HepG2 (cell line): ENCODE measurements around the gene TMEM269.

Experiments used
- ESRRA ChIP-seq: sonication (generic); formaldehyde crosslinking; IDR thresholded peaks from 2 replicates; pipeline ENCODE4 v1.5.1; 2020; ENCODE audit warnings: mild to moderate bottlenecking, low read depth, missing genetic modification reagents
- GABPA ChIP-seq, 2 experiments: IDR thresholded peaks; 2 replicates each; pipeline ENCODE4 v1.6.1; 2011 to 2016; ENCODE audit warnings: low read depth in 2 of 2, low read length in 1 of 2, missing biosample characterization in 1 of 2, missing genetic modification characterization in 1 of 2
- KLF13 ChIP-seq: sonication (generic); formaldehyde crosslinking; IDR thresholded peaks from 2 replicates; pipeline ENCODE4 v1.4.0; 2020; ENCODE audit warnings: mild to moderate bottlenecking, missing genetic modification reagents
- MEIS1 ChIP-seq: sonication (generic); formaldehyde crosslinking; IDR thresholded peaks from 2 replicates; pipeline ENCODE4 v1.9.0; 2021; ENCODE audit warnings: mild to moderate bottlenecking, missing genetic modification reagents, moderate library complexity, borderline replicate concordance
- ZNF572 ChIP-seq: sonication (generic); formaldehyde crosslinking; IDR thresholded peaks from 2 replicates; pipeline ENCODE4 v1.5.1; 2020; ENCODE audit warnings: mild to moderate bottlenecking, missing genetic modification reagents
- ZNF790 ChIP-seq: sonication (generic); formaldehyde crosslinking; IDR thresholded peaks from 2 replicates; pipeline ENCODE4 v1.8.0; 2022; ENCODE audit warnings: missing genetic modification reagents, mild to moderate bottlenecking, borderline replicate concordance
- ZSCAN30 ChIP-seq: sonication (generic); formaldehyde crosslinking; IDR thresholded peaks from 2 replicates; pipeline ENCODE4 v1.5.0; 2020; ENCODE audit warnings: mild to moderate bottlenecking, missing genetic modification reagents
- TF ChIP-seq, protein P1 (sequence below): sonication (generic); formaldehyde crosslinking; IDR thresholded peaks from 2 replicates; pipeline ENCODE4 v1.4.0; 2020; ENCODE audit warnings: low read depth, missing genetic modification reagents
- TF ChIP-seq, protein P2 (sequence below): sonication (generic); formaldehyde crosslinking; IDR thresholded peaks from 2 replicates; pipeline ENCODE4 v1.5.1; 2020; ENCODE audit warnings: missing genetic modification reagents, mild to moderate bottlenecking, borderline replicate concordance
- TF ChIP-seq, protein P3 (sequence below): sonication (generic); formaldehyde crosslinking; IDR thresholded peaks from 2 replicates; pipeline ENCODE4 v1.5.0; 2020; ENCODE audit warnings: mild to moderate bottlenecking, missing genetic modification reagents, moderate library complexity

DNA sequence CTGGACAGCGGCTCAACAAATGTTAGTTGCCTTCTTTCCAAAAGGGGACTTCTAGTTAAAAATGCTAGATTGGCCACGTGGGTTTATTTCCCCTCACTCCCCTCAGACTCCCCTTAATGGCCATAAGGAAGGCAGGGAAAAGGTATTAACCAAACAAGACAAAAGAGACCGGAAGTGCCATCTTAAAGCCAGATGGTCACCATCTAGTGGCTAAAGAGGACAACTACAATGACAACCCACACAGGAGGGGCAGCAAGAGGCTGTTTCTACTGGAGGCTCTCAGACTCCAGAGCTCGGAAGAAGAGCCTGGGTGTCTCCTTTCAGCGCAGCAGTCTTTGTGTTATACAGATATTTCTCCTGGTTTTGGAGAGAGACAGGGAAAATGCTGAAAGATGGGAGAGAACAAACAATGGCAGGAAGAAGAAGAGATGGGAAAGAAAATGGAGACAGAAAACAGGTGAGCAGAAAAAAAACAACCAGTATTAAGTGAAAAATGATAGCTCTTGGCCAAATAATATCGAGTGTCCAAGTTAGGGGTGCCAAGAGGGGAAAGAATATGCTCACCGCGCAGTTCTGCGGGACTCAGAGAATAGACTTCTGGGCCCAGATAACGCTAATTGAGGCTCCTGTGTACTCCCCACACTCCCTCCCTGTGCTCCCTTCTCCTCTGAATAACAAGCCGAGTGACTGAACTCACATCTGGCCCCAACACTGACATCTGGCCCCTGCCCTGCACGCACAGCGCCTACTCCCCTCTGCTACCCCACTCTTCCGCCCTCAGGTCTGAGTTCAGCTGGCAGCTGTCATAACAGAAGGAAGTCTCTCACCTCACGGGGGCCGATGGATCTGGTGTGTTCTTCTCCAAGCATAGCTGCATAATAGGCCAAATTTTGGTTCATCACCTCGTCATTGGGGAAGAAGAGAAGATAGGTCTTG lies 27.6 kb upstream of the TMEM269 start:
- TF ChIP-seq, protein P1, sequence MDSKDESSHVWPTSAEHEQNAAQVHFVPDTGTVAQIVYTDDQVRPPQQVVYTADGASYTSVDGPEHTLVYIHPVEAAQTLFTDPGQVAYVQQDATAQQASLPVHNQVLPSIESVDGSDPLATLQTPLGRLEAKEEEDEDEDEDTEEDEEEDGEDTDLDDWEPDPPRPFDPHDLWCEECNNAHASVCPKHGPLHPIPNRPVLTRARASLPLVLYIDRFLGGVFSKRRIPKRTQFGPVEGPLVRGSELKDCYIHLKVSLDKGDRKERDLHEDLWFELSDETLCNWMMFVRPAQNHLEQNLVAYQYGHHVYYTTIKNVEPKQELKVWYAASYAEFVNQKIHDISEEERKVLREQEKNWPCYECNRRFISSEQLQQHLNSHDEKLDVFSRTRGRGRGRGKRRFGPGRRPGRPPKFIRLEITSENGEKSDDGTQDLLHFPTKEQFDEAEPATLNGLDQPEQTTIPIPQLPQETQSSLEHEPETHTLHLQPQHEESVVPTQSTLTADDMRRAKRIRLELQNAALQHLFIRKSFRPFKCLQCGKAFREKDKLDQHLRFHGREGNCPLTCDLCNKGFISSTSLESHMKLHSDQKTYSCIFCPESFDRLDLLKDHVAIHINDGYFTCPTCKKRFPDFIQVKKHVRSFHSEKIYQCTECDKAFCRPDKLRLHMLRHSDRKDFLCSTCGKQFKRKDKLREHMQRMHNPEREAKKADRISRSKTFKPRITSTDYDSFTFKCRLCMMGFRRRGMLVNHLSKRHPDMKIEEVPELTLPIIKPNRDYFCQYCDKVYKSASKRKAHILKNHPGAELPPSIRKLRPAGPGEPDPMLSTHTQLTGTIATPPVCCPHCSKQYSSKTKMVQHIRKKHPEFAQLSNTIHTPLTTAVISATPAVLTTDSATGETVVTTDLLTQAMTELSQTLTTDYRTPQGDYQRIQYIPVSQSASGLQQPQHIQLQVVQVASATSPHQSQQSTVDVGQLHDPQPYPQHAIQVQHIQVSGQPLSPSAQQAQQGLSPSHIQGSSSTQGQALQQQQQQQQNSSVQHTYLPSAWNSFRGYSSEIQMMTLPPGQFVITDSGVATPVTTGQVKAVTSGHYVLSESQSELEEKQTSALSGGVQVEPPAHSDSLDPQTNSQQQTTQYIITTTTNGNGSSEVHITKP (CRISPR knock-in tag), result no peak
- TF ChIP-seq MEIS1 (CRISPR knock-in tag) (no peak), ESRRA (CRISPR knock-in tag) (no peak), GABPA (IDR thresholded peaks at IDR 0.05; ENCODE audit: low read depth, low read length) (0 out of 2 replicates have a peak, but pooled peaks have one; percentile 14), GABPA (CRISPR knock-in tag; IDR thresholded peaks at IDR 0.05; ENCODE audit: low read depth) (peak; percentile 85), ZSCAN30 (CRISPR knock-in tag) (no peak), ZNF790 (no peak), ZNF572 (CRISPR knock-in tag) (no peak), KLF13 (CRISPR knock-in tag) (no peak)
- TF ChIP-seq, protein P2, sequence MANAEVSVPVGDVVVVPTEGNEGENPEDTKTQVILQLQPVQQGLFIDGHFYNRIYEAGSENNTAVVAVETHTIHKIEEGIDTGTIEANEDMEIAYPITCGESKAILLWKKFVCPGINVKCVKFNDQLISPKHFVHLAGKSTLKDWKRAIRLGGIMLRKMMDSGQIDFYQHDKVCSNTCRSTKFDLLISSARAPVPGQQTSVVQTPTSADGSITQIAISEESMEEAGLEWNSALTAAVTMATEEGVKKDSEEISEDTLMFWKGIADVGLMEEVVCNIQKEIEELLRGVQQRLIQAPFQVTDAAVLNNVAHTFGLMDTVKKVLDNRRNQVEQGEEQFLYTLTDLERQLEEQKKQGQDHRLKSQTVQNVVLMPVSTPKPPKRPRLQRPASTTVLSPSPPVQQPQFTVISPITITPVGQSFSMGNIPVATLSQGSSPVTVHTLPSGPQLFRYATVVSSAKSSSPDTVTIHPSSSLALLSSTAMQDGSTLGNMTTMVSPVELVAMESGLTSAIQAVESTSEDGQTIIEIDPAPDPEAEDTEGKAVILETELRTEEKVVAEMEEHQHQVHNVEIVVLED (CRISPR knock-in tag), result no peak
- TF ChIP-seq, protein P3, sequence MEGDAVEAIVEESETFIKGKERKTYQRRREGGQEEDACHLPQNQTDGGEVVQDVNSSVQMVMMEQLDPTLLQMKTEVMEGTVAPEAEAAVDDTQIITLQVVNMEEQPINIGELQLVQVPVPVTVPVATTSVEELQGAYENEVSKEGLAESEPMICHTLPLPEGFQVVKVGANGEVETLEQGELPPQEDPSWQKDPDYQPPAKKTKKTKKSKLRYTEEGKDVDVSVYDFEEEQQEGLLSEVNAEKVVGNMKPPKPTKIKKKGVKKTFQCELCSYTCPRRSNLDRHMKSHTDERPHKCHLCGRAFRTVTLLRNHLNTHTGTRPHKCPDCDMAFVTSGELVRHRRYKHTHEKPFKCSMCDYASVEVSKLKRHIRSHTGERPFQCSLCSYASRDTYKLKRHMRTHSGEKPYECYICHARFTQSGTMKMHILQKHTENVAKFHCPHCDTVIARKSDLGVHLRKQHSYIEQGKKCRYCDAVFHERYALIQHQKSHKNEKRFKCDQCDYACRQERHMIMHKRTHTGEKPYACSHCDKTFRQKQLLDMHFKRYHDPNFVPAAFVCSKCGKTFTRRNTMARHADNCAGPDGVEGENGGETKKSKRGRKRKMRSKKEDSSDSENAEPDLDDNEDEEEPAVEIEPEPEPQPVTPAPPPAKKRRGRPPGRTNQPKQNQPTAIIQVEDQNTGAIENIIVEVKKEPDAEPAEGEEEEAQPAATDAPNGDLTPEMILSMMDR (CRISPR knock-in tag), result peak; percentile 81
